Epithelial cell of proximal tubule (primary cell): Measurements from ENCODE around the gene SLC9A9. TPM values are rescaled to one million over a fixed set of nuclear protein-coding genes. Genes with fewer than 3 reads are reported as not detected.

ENCODE experiments used
- DNase-seq: peaks from one replicate; pipeline ENCODE4 v3.0.0-alpha.2; 2011; ENCODE audit warnings: low read depth
- H3K4me3 ChIP-seq: 2 replicates; pipeline ENCODE4 v1.5.1; 2011; ENCODE audit warnings: low read depth, mild to moderate bottlenecking, low read length
- CTCF ChIP-seq: conservative IDR thresholded peaks from 2 replicates; pipeline ENCODE4 v1.5.1; 2012; ENCODE audit warnings: low read depth, mild to moderate bottlenecking, low read length
- total RNA-seq: library from RNA; depleted of rRNA; stranded (reverse); fragments of >200 nt; gene quantifications from 2 replicates; pipeline ENCODE4 v1.2.3, GENCODE V29; 2015

SLC9A9 gene
- total RNA-seq, 1 donor from 2014 or later: 0.17 TPM

- H3K4me3 ChIP-seq: no peak overlapping the region
- no peak for DNase-seq
- TF ChIP-seq CTCF: no peak
Observed at GRCh38 chr3:143430568-143430967, 417.7 kb downstream of the SLC9A9 start.

- no peak overlapping the region for H3K4me3 ChIP-seq
- DNase-seq: no peak
- no peak for TF ChIP-seq CTCF
Observed at GRCh38 chr3:143429628-143430514, 418.4 kb downstream of the SLC9A9 start.

DNA sequence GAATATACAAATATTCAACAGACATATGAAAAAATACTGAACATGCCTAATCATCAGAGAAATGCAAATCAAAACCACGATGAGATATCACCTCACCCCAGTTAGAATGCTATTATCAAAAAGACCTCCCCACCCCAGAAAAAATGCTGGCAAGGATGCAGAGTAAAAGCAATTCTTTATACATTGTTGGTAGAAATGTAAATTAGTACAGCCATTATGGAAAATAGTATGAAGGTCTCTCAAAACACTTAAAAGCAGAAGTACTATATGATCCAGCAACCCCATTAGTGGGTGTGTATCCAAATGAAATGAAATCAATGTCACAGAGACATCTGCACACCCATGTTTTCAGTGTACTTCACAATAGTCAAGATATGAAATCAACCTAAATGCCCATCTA is 420.0 kb downstream of the SLC9A9 start:
- H3K4me3 ChIP-seq: no peak overlapping the region
- no peak for DNase-seq
- TF ChIP-seq CTCF: no peak

DNA sequence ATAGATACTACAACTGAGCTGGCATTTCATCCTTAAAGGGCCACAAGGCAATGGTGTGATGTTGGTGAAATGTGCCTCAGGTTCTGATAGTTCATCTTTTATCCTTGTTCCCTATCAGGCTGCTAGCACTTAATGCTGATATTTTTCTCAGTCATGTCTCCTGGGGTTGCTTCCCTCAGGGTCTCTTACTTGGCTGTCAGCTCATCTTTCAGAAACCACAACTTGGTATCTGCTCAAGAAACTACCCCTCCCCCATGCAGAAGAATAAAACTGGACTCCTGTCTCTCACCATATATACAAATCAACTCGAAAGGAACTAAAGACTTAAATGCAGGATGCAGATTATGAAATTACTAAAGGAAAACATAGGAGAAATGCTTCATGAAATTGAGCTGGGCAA is 420.6 kb downstream of the SLC9A9 start:
- no peak overlapping the region for H3K4me3 ChIP-seq
- TF ChIP-seq CTCF: no peak
- no peak for DNase-seq

DNA sequence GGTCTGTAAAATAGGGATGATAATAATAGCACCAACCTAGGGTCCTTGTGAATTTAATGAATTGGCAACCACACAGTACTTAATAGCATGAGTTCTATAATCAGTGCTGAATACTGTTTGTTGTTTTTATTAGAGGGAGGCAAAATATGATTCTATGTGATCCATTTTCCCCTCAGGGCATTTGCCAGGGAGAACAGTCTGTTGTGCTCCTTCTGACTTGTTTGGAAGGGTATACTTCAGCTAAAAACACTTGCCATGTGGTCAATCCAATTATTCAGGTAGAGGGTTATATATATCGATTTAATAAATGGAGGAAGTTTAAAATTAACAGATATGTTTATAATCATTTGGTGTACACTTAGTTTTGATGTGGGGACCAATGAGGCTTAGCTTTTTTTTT is 423.4 kb downstream of the SLC9A9 start:
- TF ChIP-seq CTCF: no peak

GRCh38 chr3:143421556-143421955 is 426.7 kb downstream of the SLC9A9 start:
- no peak for DNase-seq
- no peak for TF ChIP-seq CTCF
- H3K4me3 ChIP-seq: no peak overlapping the region

More for the DNA sequence above, 423.4 kb downstream of the SLC9A9 start:
- H3K4me3 ChIP-seq: no peak overlapping the region
- DNase-seq: no peak

- no peak for DNase-seq
- no peak for TF ChIP-seq CTCF
Observed at GRCh38 chr3:143419611-143420010, 428.7 kb downstream of the SLC9A9 start.

More at GRCh38 chr3:143419611-143420010, 428.7 kb downstream of the SLC9A9 start:
- no peak overlapping the region for H3K4me3 ChIP-seq
